HG02943 (cell line): ENCODE data around the gene LRRC7.
"Not testable (repeated sequence)": the region's sequence is repeated elsewhere in the genome, so short reads cannot be mapped to it uniquely, and the experiment has no call there.

Source experiments
- ATAC-seq: cut with Tn5 transposase; IDR thresholded peaks from one replicate; pipeline ENCODE4 v1.9.1; 2021; ENCODE audit warnings: mild to moderate bottlenecking, low read depth, moderate library complexity; ENCODE audit not compliant: unreplicated experiment

LRRC7 gene

DNA sequence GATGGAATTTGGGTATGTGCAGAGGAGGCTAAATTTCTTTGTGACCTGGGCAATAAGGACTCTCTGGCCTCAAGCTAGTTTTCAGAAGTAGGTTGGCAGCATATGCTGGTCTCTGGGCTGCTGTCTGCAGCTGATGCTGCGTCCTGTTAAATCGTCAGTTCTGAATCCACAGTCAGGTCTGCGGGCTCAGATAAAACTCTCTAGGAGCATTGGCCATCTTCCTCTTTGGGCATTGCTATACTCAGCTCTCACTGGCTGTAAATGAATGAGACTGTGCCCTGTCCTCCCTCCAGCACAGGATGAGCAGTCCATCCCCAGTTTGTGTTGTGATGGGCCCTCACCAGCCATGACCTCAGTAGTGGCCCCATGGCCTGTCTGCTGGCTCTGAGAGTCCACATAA is 365.0 kb downstream of the LRRC7 start:
- ATAC-seq = no peak

DNA sequence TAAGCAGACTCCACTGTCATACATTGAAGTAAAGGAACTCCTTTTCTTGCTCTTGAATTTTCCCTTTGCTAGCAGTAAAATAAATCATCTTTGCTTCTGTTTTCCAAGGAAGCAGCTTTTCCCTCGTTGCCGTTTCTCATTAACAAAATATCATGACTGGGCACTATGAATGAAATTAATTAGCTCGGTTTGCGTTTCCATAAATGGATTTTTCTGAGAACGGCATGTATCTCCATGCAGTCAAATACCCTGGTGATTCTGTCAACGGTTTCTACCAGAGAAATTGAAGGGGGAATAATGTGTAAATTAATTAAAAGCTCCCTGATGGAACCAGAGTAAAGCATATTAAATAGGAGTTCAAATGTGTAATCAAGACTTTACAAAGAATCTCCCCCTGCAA is 372.5 kb downstream of the LRRC7 start:
- no peak for ATAC-seq

DNA sequence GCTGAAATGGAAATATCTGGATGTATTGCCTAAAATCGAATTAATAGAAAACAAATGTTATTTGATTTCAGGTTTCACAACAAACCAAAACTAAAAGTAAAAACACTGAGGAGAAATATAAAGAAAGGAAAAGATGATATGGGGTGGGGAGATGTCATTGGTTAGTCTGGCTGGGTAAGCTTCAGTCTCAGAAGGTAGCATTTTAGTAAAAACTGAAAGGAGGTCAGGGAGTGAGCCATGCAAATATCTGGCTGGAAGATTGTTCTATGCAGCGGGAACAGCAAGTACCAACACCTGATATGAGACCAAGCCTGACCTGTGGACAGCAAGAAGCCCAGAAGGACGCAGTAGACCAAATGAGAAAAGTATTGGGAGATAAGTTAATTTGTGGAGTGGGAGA is 373.1 kb downstream of the LRRC7 start:
- ATAC-seq = no peak

DNA sequence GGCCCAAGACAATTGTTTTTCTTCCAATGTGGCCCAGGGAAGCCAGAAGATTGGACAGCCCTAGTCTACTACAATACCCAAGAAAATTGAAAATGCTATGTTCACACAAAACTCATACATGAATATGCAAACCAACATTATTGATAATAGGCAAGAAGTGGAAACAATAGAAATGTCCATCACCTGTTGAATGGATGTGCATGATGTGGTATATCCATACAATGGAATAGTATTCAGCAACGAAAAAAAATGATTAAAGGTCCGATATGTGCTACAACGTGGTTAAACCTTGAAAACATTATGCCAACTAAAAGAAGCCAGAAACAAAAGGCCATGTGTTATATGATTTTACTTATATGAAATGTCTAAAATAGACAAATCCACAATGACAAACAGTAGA is 375.3 kb downstream of the LRRC7 start:
- ATAC-seq = no peak

DNA sequence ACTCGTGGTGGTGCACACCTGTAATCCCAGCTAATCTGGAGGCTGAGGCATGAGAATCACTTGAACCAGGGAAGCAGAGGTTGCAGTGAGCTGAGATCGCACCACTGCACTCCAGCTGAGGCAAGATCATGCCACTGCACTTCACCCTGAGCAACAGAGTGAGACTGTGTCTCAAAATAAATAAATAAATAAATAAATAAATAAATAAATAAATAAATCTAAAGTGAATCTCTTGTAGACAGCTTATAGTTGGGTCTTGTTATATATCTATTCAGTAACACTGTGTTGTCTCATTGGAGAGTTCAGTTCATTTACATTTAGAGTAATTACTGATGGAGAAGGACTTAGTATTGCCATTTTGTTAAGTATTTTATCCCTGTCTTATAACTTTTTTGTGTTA is 379.2 kb downstream of the LRRC7 start:
- no peak for ATAC-seq

DNA sequence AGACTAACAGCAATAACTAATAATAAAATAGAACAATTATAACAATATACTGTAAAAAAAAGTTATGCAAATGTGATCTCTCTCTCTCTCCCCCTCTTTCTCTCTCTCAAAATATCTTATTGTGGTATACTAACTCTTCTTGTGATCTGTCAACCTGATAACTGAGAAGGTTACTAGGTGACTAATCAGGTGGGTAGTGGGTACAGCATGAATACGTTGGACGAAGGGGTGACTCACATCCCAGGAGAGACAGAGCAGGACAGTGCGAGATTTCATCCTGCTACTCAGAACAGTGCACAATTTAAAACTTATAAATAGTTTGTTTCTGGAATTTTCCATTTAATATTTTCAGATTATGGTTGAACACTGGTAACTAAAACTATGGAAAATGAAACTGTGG is 380.1 kb downstream of the LRRC7 start:
- no peak for ATAC-seq

DNA sequence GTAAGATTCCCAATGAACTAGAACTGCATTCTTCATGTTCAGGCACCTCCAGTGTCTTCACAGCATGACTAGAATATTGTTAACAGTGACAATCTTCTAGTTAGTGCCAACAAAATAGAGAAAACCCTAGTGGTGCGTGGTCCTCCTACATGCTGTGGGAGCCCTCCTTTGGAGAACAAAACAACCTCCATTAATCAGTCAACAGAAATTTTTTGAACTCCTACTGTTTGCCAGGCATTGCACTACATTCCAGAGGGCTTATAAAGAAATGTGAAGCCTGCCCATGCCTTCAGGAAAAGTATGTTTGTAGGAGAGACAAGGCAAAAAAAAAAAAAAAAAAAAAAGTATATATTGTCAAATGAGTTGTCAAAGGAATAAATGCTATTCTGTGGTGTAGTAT is 385.0 kb downstream of the LRRC7 start:
- ATAC-seq = no peak

DNA sequence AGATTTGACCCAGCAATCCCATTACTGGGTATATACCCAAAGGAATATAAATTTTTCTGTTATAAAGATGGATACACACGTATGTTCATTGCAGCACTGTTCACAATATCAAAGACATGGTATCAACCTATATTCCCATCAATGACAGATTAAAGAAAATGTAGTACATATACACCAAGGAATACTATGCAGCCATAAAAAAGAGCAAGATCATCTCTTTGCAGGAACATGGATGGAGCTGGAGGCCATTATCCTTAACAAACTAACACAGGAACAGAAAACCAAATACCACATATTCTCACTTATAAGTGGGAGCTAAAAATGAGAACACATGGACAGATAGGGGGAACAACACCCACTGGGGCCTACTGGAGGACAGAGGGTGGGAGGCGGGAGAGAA is 394.7 kb downstream of the LRRC7 start:
- not testable (repeated sequence) for ATAC-seq

DNA sequence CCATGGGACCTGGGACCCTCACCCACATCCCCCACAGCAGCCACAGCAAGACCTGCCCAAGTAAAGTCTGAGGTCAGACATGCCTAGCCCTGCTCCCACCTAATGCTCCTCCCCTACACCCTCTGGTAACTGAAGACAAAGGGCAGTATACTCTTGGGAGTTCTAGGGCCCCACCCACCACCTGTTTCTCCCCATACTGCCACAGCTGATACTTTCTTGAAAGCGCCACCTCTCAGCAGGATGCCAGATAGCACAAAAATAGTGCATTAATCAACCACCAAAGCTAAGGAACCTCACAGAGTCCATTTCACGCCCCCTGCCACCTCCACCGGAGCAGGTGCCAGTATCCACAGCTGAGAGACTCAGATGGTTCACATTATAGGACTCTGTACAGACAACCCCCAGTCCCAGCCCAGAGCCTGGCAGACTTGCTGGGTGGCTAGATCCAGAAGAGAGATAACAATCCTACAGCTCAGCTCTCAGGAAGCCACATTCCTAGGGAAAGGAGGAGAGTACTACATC is 399.6 kb downstream of the LRRC7 start:
- no peak for ATAC-seq

DNA sequence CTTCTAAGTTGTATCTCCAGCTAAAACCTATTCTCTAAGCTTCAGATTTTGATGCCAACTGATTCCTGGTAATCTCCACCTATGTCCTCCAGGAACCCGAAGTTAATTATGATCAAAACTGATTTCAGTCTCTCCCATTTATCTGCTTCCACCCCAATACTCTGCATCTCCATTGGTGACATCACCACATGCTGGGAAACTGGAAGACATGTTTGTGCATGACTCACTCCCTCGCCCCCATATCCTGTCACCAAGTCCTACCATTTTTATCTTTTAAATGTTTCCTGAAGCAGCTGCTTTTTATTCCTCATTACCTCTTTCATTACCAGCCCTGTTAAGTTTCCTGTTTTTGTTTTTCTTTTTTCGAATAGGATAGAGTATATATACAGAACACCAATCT is 409.2 kb downstream of the LRRC7 start:
- no peak for ATAC-seq

DNA sequence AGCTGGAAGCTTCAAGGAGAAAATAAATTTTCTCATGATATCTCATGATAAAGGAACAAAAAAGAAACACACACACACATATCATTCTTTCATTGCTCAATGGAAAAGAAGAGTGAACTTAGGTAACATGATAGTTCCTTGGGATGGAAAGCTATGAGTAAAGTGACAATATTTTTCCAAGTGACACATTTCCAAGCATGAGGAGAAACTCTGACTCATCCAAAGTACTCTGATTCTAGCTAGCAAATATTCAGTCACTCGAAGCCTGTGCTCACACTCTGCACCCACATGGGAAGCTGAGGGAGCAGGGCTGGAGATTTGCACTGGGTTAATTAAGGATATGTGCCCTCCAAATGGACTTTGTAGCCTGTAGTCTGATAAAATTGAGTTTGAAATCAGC is 415.3 kb downstream of the LRRC7 start:
- ATAC-seq = no peak

DNA sequence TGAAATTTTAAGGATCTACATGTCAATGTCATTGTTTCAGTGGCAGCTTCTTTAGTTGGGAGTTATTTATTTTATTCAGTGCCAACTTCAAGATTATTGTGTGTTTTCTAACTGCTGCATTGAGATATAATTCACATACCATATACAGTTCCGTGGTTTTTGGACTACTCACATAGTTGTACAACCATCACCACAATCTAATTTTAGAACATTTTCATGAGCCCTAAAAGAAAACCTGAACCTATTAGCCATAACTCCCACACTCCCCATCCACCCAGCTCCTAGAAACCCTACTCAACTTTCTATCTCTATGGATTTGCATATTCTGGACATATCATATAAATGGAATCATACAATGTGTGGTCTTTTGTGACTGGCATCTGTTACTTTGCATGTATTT is 417.7 kb downstream of the LRRC7 start:
- no peak for ATAC-seq

DNA sequence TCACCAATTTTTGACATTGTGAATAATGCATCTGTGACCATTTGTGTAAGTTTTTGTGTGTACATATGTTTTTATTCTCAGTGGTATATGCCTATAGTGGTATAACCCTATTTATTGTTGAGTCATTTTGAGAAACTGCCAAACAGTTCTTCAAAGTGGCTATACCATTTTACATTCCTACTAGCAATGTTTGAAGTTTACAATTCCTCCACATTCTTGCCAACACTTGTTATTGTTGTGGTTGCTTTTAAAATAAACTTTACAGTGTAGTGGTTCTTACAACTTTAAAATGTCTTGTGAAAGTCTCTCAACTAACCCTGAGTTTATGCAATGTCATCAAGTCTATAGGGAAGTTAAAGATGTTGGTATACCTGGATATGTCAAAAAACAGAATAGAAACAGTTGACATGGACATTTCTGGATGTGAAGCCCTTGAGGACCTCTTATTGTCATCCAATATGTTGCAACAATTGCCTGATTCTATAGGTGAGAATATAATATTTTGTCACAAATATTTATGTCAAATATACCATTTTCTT is 418.2 kb downstream of the LRRC7 start:
- no peak for ATAC-seq

DNA sequence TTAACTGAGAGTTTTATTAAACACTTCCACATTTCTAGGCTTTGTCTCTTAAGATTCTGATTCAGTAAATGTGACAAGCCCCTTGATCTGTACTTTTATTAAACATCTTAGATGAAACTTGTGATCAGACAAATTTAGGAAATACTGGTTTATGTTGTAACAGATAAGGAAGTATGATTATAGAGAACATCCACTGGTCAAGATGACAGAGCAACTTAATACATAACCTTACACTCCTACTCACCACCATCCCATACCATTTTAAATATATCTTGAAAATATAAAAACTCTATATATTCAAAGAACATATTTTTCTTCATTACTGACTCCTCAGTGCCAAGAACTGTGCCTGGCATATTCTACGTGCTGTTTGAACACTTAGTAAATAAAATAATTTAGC is 420.2 kb downstream of the LRRC7 start:
- ATAC-seq = no peak

DNA sequence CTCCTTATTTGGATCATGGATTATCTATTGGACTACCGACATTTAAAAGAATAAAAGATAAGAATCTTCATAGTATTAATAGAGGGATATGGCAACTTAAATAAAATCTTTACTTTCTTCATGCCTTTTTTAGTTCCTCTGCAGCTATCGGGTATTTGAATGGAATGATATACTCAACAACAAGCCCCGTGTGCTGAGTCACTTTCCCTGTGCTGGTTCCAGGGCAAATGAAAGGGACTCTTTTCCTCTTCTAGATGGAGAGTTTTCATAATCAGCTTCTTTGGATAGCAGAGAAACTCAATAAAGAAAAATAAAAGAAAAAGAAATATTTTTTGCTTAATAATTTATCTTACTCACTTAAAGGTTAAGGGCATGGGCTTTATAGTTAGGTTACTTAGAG is 423.9 kb downstream of the LRRC7 start:
- no peak for ATAC-seq

DNA sequence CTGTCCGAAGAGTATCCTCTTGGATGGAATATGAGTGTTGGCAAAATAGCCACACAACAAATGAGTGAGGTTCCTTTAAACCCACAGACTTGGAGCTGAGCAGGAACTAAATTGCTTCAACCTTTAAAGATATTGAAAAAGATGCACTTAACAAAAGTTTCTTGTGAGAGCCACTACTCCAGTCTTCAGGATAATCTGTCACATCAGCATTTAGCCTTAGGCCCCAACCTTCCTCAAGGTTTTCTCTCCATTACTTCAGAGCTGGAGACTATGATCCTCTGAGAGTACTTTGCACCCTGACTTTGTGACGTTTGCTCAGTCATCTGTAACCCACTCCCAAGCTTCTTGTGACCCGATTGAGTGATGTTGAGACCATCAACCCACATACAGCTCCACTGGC is 424.9 kb downstream of the LRRC7 start:
- no peak for ATAC-seq

DNA sequence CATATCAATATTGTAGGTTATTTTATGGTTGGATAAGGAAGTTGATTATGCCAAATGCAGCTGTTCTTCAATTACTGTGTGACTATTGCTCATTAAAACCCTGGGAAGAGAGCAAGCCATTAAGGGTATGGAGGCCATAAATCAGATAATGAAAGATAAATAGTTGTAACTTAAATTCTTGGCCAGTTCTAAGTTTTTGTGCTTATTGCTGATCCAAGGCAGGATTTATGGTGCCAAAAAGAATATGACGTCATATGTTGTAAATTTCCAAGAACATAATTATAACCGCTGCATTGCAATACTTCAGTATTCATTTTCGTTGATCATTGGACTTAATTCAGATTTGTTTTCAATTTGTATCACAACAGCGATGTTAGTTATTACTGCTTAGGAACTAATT is 426.1 kb downstream of the LRRC7 start:
- no peak for ATAC-seq

DNA sequence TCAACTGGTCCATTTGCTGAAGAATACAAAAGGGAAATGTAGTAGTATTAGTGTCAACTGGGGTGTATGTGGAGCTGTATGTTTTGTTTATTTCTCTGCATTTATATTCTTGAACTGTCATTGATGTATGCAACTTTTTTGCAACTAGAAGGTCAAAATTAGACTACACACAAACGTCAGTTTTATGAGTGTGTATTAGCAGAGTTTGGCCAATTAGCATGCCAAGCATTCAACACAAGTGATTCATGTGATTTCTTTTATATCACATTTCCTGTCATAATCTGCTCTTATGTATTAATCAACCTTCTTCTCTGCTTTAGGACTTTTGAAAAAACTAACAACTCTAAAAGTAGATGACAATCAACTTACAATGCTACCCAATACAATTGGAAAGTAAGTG is 426.5 kb downstream of the LRRC7 start:
- no peak for ATAC-seq

DNA sequence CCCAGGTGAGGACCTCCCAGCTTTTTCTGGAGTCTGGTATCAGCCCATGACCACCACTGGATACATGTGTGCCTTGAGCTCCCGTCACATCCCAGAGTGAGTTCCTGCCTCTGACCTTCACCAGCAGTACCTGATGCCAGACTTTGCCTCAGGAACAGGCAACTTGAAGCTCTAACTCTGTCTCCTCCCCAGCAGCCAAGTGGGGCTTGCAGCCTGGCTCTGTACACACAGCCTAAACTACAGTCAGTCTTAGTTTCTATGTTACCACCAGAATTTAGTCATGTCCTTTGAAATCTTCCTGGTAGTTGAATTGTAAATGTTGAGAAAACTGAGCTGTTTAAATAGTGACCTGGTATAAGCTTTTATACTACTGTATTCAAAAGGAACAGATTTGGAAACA is 431.1 kb downstream of the LRRC7 start:
- ATAC-seq = no peak

DNA sequence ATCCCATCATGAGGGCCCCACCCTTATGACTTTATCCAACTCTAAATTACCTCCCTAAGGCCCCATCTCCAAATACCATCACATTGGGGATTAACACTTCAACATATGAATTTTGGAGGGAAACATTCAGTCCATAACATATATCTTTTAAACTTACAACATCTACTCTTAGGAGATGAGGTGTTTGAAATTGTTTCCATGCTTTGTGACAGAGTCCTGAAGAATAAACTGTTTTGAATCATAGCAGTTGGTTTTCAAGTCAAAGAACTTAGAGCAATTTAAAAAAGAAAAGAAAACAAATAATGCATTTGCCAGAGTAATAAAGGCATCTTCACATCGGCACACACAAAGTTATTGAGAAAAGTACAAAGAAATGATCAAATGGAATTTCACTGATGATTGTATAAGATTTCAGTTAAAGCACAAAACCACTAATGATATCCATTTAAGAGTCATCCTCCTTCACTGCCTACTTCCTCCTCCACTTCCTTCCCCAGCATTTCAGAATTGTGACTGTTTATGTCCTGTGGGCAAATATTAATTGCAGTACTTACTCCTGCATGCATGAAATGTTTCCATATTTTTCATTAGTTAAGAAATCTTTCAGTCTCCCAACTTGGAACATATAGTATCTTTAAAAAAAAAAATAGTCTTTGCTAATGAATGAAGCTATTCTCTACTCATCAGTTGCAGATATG is 435.6 kb downstream of the LRRC7 start:
- no peak for ATAC-seq

DNA sequence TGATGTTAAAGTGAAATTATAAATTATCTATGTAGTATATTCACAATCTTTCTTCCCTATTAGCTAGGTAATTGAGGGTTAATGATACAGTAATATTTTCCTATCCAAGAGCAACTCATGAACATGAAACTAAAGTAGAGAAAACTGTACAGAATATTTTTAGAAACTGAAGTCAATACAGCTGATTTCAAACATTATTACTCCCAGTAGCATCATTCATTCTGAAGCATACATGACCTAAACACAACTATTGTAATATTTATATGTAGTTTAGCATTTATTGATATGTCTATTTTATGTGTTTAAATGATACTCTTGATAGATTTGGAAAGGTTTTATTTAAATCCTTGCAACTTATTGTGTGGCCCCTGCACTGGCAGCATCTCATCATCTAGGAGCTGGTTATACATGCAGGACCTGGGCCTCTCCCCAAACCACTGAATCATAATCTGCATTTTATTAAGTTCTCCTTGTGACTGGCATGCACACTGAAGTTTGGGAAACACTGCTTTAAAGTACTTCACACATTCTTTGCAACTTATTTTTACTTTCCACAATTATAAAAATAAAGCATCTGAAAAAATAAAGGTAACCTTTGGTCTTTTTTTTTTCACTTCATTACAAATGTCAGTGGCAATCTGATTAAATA is 437.8 kb downstream of the LRRC7 start:
- ATAC-seq = no peak

DNA sequence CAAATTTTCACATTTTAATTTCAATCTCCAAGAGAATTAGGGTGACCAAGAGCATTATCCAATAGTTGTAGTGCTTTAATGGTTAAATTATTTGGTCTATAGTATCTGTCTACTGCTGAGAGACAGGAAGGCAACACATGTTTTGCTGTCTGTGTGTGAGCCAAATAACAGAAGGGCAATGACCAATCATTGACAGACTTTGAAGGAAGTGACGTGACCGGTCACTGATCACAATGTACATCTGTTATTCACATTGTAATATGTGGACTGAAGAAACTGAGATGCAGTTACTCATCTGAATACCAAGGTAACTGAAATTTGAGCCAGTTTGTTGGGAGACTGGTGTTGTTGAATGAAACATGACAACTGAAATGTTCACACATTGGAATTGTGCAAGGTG is 440.9 kb downstream of the LRRC7 start:
- ATAC-seq = no peak
